A549 (cell line): ENCODE measurements around the gene CNTNAP2.

Experiments
- FOSL2 ChIP-seq, 2 experiments: fragments of 450-650 bp in 1 of 2; fragments of >200 bp in 1 of 2; sonication (Bioruptor Twin) in 1 of 2; formaldehyde crosslinking; IDR thresholded peaks; 2 replicates each; pipeline versions ENCODE4 v1.5.0 to v1.6.1; 2016 to 2020; ENCODE audit warnings: mild to moderate bottlenecking in 1 of 2, moderate library complexity in 1 of 2
- HOXA7 ChIP-seq: fragments of 250-450 bp; sonication (Bioruptor Pico); IDR thresholded peaks from 2 replicates; pipeline ENCODE4 v1.5.0; 2020; ENCODE audit warnings: mild to moderate bottlenecking, moderate library complexity

DNA sequence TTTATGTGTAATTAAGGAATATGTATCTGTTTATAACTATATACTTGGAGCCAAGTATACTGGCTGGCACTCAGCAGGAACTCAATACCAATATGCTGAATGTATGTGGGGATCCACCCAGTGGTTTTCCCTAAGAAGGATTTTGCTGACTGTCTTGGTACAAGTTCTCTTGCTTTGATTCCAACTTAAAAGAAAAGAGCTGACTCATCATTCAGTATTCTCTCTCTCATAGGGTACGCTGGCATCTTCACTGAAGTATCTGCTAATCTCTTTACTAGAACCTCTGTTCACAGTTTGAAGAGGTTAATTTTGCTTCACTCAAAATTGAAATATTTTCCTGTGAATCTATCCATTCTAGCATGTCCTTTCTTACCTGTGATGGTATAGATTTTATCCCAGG, 1044.8 kb downstream of the CNTNAP2 start:
- TF ChIP-seq HOXA7 (no peak), FOSL2 (IDR thresholded peaks at IDR 0.05) (no peak), FOSL2 (CRISPR knock-in tag; IDR thresholded peaks at IDR 0.05) (no peak)
